HUES64 (cell line): Measurements from ENCODE around the gene ALDH1B1.

ENCODE experiments used
- H3K27ac ChIP-seq: 2 replicates; pipeline ENCODE4 v1.7.0; 2013; ENCODE audit warnings: low read depth, low read length, inconsistent platforms
- H3K27me3 ChIP-seq: 2 replicates; pipeline ENCODE4 v1.6.1; 2013; ENCODE audit warnings: mild to moderate bottlenecking, low read length; ENCODE audit not compliant: insufficient read depth
- H3K36me3 ChIP-seq: 2 replicates; pipeline ENCODE4 v1.6.1; 2013; ENCODE audit warnings: mild to moderate bottlenecking, low read length; ENCODE audit not compliant: insufficient read depth
- H3K4me1 ChIP-seq: 2 replicates; pipeline ENCODE4 v1.6.1; 2013; ENCODE audit warnings: mild to moderate bottlenecking, low read length, moderate library complexity; ENCODE audit not compliant: insufficient read depth
- H3K4me3 ChIP-seq: 2 replicates; pipeline ENCODE4 v1.5.1; 2013; ENCODE audit warnings: mild to moderate bottlenecking, low read length, moderate library complexity
- H3K9ac ChIP-seq: 2 replicates; pipeline ENCODE4 v1.6.1; 2013; ENCODE audit warnings: mild to moderate bottlenecking, low read depth, low read length
- H3K9me3 ChIP-seq: 2 replicates; pipeline ENCODE4 v1.6.1; 2013; ENCODE audit warnings: low read depth, low read length; ENCODE audit not compliant: insufficient read depth
- WGBS: fragments of 150-250, 120-280 bp; methylation state at CpG from one replicate; pipeline ENCODE4 v1.1.7; 2013; ENCODE audit warnings: missing lambda C conversion rate; 5-methylcytosine and 5-hydroxymethylcytosine counted together

ALDH1B1 gene

GRCh38 chr9:38442473-38443096 lies 50.1 kb downstream of the ALDH1B1 start:
- WGBS: 82% methylated on average over 8 of the region's 8 CpGs
- Histone ChIP-seq H3K9me3 (no peaks in the 10 kb centered on the region), H3K27ac (no peak overlapping the region), H3K4me1 (no peaks in the 10 kb centered on the region), H3K9ac (no peak overlapping the region), H3K27me3 (no peaks in the 10 kb centered on the region), H3K4me3 (no peak overlapping the region), H3K36me3 (no peaks in the 10 kb centered on the region)

- Histone ChIP-seq H3K27ac (no peak overlapping the region), H3K27me3 (no peaks in the 10 kb centered on the region), H3K36me3 (no peaks in the 10 kb centered on the region), H3K9me3 (no peaks in the 10 kb centered on the region), H3K9ac (no peak overlapping the region), H3K4me3 (no peak overlapping the region), H3K4me1 (no peaks in the 10 kb centered on the region)
- WGBS: 80% methylated on average over 7 of the region's 7 CpGs
Measured at GRCh38 chr9:38443181-38443580, 50.7 kb downstream of the ALDH1B1 start.

- WGBS: 100% methylated on average over 2 of the region's 2 CpGs
- Histone ChIP-seq H3K4me1 (no peaks in the 10 kb centered on the region), H3K27me3 (no peaks in the 10 kb centered on the region), H3K9ac (no peak overlapping the region), H3K27ac (no peak overlapping the region), H3K36me3 (no peaks in the 10 kb centered on the region), H3K9me3 (no peaks in the 10 kb centered on the region), H3K4me3 (no peak overlapping the region)
Measured at GRCh38 chr9:38443597-38443996, 51.1 kb downstream of the ALDH1B1 start.

GRCh38 chr9:38445154-38446043 lies 52.9 kb downstream of the ALDH1B1 start:
- 93% methylated on average over 10 of the region's 11 CpGs for WGBS
- H3K36me3 ChIP-seq: no peaks in the 10 kb centered on the region
- H3K27me3 ChIP-seq: no peaks in the 10 kb centered on the region
- H3K4me1 ChIP-seq: no peaks in the 10 kb centered on the region
- H3K4me3 ChIP-seq: no peak overlapping the region
- no peaks in the 10 kb centered on the region for H3K9me3 ChIP-seq
- H3K27ac ChIP-seq: no peak overlapping the region
- no peak overlapping the region for H3K9ac ChIP-seq

DNA sequence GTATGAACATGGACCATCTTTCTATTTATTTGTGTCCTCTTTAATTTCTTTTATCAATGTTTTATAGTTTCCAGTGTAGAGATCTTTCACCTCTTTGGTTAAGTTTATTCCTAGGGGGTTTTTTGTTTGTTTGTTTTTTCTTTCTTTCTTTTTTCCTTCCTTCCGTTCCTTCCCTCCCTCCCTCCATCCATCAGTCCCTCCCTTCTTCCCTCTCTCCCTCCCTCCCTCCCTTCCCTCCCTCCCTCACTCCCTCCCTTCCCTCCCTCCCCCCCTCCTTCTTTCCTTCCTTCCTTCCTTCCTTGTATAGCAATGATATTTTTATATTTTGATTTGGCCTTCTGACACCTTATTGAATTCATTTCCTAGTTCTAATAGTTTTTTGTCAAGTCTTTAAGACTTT lies 55.2 kb downstream of the ALDH1B1 start:
- no peaks in the 10 kb centered on the region for H3K4me1 ChIP-seq
- H3K27me3 ChIP-seq: no peaks in the 10 kb centered on the region
- H3K9me3 ChIP-seq: peaks cover 12% of the 10 kb centered on the region
- H3K4me3 ChIP-seq: no peak overlapping the region
- no peak overlapping the region for H3K9ac ChIP-seq
- no peaks in the 10 kb centered on the region for H3K36me3 ChIP-seq
- no CpG with 5 or more reads among the region's 1 CpG for WGBS
- H3K27ac ChIP-seq: no peak overlapping the region
